Neuronal stem cell (in vitro differentiated cells): ENCODE data around the gene TNFAIP8.

Source experiments
- DNase-seq: peaks from one replicate; pipeline ENCODE4 v3.0.0-alpha.2; 2013; ENCODE audit warnings: low spot score
- H2AFZ ChIP-seq: one replicate; pipeline ENCODE4 v1.6.1; 2013; ENCODE audit warnings: mild to moderate bottlenecking, low read length, inconsistent platforms
- H2AK5ac ChIP-seq: 2 replicates; pipeline ENCODE4 v1.6.1; 2013; ENCODE audit warnings: low read depth, mild to moderate bottlenecking, inconsistent platforms, low read length, moderate library complexity, mixed read lengths
- H2BK120ac ChIP-seq: 2 replicates; pipeline ENCODE4 v1.6.1; 2013; ENCODE audit warnings: low read depth, mild to moderate bottlenecking, inconsistent platforms, low read length, moderate library complexity, mixed read lengths
- H2BK12ac ChIP-seq: one replicate; pipeline ENCODE4 v1.6.1; 2013; ENCODE audit warnings: low read length, inconsistent platforms
- H2BK15ac ChIP-seq: 2 replicates; pipeline ENCODE4 v1.6.1; 2013; ENCODE audit warnings: mild to moderate bottlenecking, low read length, inconsistent platforms, mixed read lengths
- H2BK5ac ChIP-seq: one replicate; pipeline ENCODE4 v1.6.1; 2013; ENCODE audit warnings: inconsistent platforms, mild to moderate bottlenecking, low read length, moderate library complexity
- H3K14ac ChIP-seq: one replicate; pipeline ENCODE4 v1.6.1; 2013; ENCODE audit warnings: low read length, inconsistent platforms
- H3K18ac ChIP-seq: 2 replicates; pipeline ENCODE4 v1.6.1; 2013; ENCODE audit warnings: low read length, inconsistent platforms
- H3K23ac ChIP-seq: 2 replicates; pipeline ENCODE4 v1.6.1; 2013; ENCODE audit warnings: low read depth, mild to moderate bottlenecking, mixed read lengths, low read length, inconsistent platforms; ENCODE audit not compliant: poor library complexity
- H3K27ac ChIP-seq: replicated peaks from 3 replicates; pipeline ENCODE4 v1.5.1; 2013; ENCODE audit warnings: low read length, inconsistent platforms
- H3K27me3 ChIP-seq, 3 experiments: 2 replicates each; pipeline ENCODE4 v1.6.1; 2013; ENCODE audit warnings: low read length in 3 of 3, mild to moderate bottlenecking in 2 of 3, inconsistent platforms in 1 of 3, low read depth in 1 of 3, mixed read lengths in 1 of 3, moderate library complexity in 1 of 3; ENCODE audit not compliant: control insufficient read depth in 3 of 3, insufficient read depth in 3 of 3
- H3K36me3 ChIP-seq, 2 donors: replicated peaks in 1 of 2; 2 replicates each; pipeline ENCODE4 v1.6.1; 2013; ENCODE audit warnings: low read length in 2 of 2; ENCODE audit not compliant: control insufficient read depth in 2 of 2, insufficient read depth in 2 of 2
- H3K4ac ChIP-seq: 2 replicates; pipeline ENCODE4 v1.6.1; 2013; ENCODE audit warnings: inconsistent platforms, mild to moderate bottlenecking, low read length, moderate library complexity
- H3K4me1 ChIP-seq, 2 donors: 1 replicate in 1 of 2; 2 replicates in 1 of 2; pipeline ENCODE4 v1.6.1; 2013; ENCODE audit warnings: low read length in 2 of 2, low read depth in 1 of 2; ENCODE audit not compliant: control insufficient read depth in 2 of 2, insufficient read depth in 1 of 2
- H3K4me2 ChIP-seq: one replicate; pipeline ENCODE4 v1.6.1; 2013; ENCODE audit warnings: mild to moderate bottlenecking, low read length, inconsistent platforms; ENCODE audit not compliant: insufficient read depth, poor library complexity, severe bottlenecking
- H3K4me3 ChIP-seq, 2 donors: 2 replicates each; pipeline ENCODE4 v1.5.1; 2013; ENCODE audit warnings: low read length in 2 of 2, mild to moderate bottlenecking in 2 of 2, inconsistent platforms in 1 of 2, moderate library complexity in 1 of 2
- H3K79me1 ChIP-seq: one replicate; pipeline ENCODE4 v1.6.1; 2013; ENCODE audit warnings: low read depth, mild to moderate bottlenecking, inconsistent platforms, low read length, moderate library complexity
- H3K9ac ChIP-seq: one replicate; pipeline ENCODE4 v1.6.1; 2013; ENCODE audit warnings: mild to moderate bottlenecking, low read depth, low read length, inconsistent platforms; ENCODE audit not compliant: poor library complexity
- H3K9me3 ChIP-seq, 2 donors: replicated peaks in 1 of 2; 2 replicates each; pipeline versions ENCODE3 to v1.6.1; 2013; ENCODE audit warnings: low read length in 2 of 2, mild to moderate bottlenecking in 2 of 2, inconsistent platforms in 1 of 2, low read depth in 1 of 2, mixed read lengths in 1 of 2, moderate library complexity in 1 of 2; ENCODE audit not compliant: control insufficient read depth in 2 of 2, insufficient read depth in 1 of 2
- H4K8ac ChIP-seq: one replicate; pipeline ENCODE4 v1.6.1; 2013; ENCODE audit warnings: low read depth, mild to moderate bottlenecking, inconsistent platforms, low read length, moderate library complexity
- H4K91ac ChIP-seq: one replicate; pipeline ENCODE4 v1.6.1; 2013; ENCODE audit warnings: low read length, low read depth, mild to moderate bottlenecking, inconsistent platforms; ENCODE audit not compliant: poor library complexity
- WGBS, 2 donors: extraction: QIAGEN DNeasy Blood & Tissue Kit; methylation state at CpG; one replicate each; pipeline ENCODE4 v1.1.7; 2013; ENCODE audit warnings: missing lambda C conversion rate in 2 of 2, mixed read lengths in 1 of 2; ENCODE audit not compliant: insufficient read length in 2 of 2, insufficient replicate concordance in 1 of 2; ENCODE audit errors: extremely low coverage in 2 of 2; 5-methylcytosine and 5-hydroxymethylcytosine counted together

The TNFAIP8 gene

GRCh38 chr5:119374901-119375300 is 19.1 kb downstream of the TNFAIP8 start:
- Histone ChIP-seq H3K4me3 (no peak overlapping the region), H2BK12ac (no peak overlapping the region), H3K4ac (no peak overlapping the region), H3K18ac (no peak overlapping the region), H4K91ac (no peak overlapping the region), H3K23ac (no peak overlapping the region), H3K9me3 (no peaks in the 10 kb centered on the region), H3K14ac (no peak overlapping the region), H3K4me2 (no peak overlapping the region), H3K4me1 (no peaks in the 10 kb centered on the region), H2AFZ (no peak overlapping the region), H2AK5ac (no peak overlapping the region), H3K27me3 (no peaks in the 10 kb centered on the region), H4K8ac (no peak overlapping the region), H3K79me1 (no peaks in the 10 kb centered on the region), H3K27ac (no peak overlapping the region), H2BK120ac (no peak overlapping the region), H3K36me3 (peaks cover 0 to 3% of the 10 kb centered on the region in 2 donors), H2BK15ac (no peak overlapping the region), H3K9ac (no peak overlapping the region), H2BK5ac (no peak overlapping the region)
- WGBS, 2 donors: no CpG with 5 or more reads among the region's 2 CpGs
- DNase-seq: no peak

- Histone ChIP-seq H2BK5ac (no peak overlapping the region), H3K27ac (no peak overlapping the region), H3K4me3 (no peak overlapping the region), H2BK12ac (no peak overlapping the region), H3K36me3 (peaks cover 0 to 3% of the 10 kb centered on the region in 2 donors), H4K91ac (no peak overlapping the region), H3K23ac (no peak overlapping the region), H3K4ac (no peak overlapping the region), H3K79me1 (no peaks in the 10 kb centered on the region), H3K14ac (no peak overlapping the region), H3K4me1 (no peaks in the 10 kb centered on the region), H2AK5ac (no peak overlapping the region), H4K8ac (no peak overlapping the region), H3K9ac (no peak overlapping the region), H3K27me3 (no peaks in the 10 kb centered on the region), H3K9me3 (no peaks in the 10 kb centered on the region), H2BK15ac (no peak overlapping the region), H2AFZ (no peak overlapping the region), H2BK120ac (no peak overlapping the region), H3K18ac (no peak overlapping the region), H3K4me2 (no peak overlapping the region)
- WGBS, 2 donors: no CpG with 5 or more reads among the region's 1 CpG
- no peak for DNase-seq
Measured at GRCh38 chr5:119377066-119377465, 21.2 kb downstream of the TNFAIP8 start.

GRCh38 chr5:119378075-119378700 is 22.4 kb downstream of the TNFAIP8 start:
- H3K9ac ChIP-seq: no peak overlapping the region
- no peak overlapping the region for H3K23ac ChIP-seq
- WGBS, 2 donors: no CpG with 5 or more reads among the region's 3 CpGs
- H3K4ac ChIP-seq: no peak overlapping the region
- no peak overlapping the region for H3K14ac ChIP-seq
- DNase-seq: no peak
- H3K27ac ChIP-seq: no peak overlapping the region
- H3K79me1 ChIP-seq: no peaks in the 10 kb centered on the region
- H3K36me3 ChIP-seq: peaks cover 0 to 3% of the 10 kb centered on the region in 2 donors
- H3K4me1 ChIP-seq: no peaks in the 10 kb centered on the region
- no peaks in the 10 kb centered on the region for H3K27me3 ChIP-seq
- H2BK120ac ChIP-seq: no peak overlapping the region
- no peak overlapping the region for H3K4me2 ChIP-seq
- H3K9me3 ChIP-seq: no peaks in the 10 kb centered on the region
- H2BK5ac ChIP-seq: no peak overlapping the region
- H4K91ac ChIP-seq: no peak overlapping the region
- no peak overlapping the region for H2AK5ac ChIP-seq
- no peak overlapping the region for H3K18ac ChIP-seq
- H3K4me3 ChIP-seq: no peak overlapping the region
- no peak overlapping the region for H2AFZ ChIP-seq
- H2BK12ac ChIP-seq: no peak overlapping the region
- H4K8ac ChIP-seq: no peak overlapping the region
- no peak overlapping the region for H2BK15ac ChIP-seq

GRCh38 chr5:119379096-119379495 is 23.3 kb downstream of the TNFAIP8 start:
- H3K4me3 ChIP-seq: no peak overlapping the region
- no peak overlapping the region for H2AK5ac ChIP-seq
- WGBS, 2 donors: no CpG with 5 or more reads among the region's 2 CpGs
- no peak overlapping the region for H3K18ac ChIP-seq
- no peak overlapping the region for H2BK120ac ChIP-seq
- H2BK5ac ChIP-seq: no peak overlapping the region
- no peak overlapping the region for H2BK12ac ChIP-seq
- H4K8ac ChIP-seq: no peak overlapping the region
- DNase-seq: no peak
- no peak overlapping the region for H2AFZ ChIP-seq
- H3K4ac ChIP-seq: no peak overlapping the region
- no peak overlapping the region for H2BK15ac ChIP-seq
- H3K36me3 ChIP-seq: no peaks in the 10 kb centered on the region
- H3K27me3 ChIP-seq: no peaks in the 10 kb centered on the region
- H3K14ac ChIP-seq: no peak overlapping the region
- H3K9ac ChIP-seq: no peak overlapping the region
- H3K4me1 ChIP-seq: no peaks in the 10 kb centered on the region
- no peak overlapping the region for H3K27ac ChIP-seq
- no peaks in the 10 kb centered on the region for H3K79me1 ChIP-seq
- no peak overlapping the region for H3K4me2 ChIP-seq
- H4K91ac ChIP-seq: no peak overlapping the region
- H3K9me3 ChIP-seq: no peaks in the 10 kb centered on the region
- no peak overlapping the region for H3K23ac ChIP-seq
